Astrocyte of the cerebellum (primary cell): ENCODE results near the gene MYO18A.

Source experiments
- DNase-seq: peaks from one replicate; pipeline ENCODE4 v3.0.0-alpha.2; 2011; ENCODE audit warnings: low read depth
- H3K4me3 ChIP-seq: 2 replicates; pipeline ENCODE4 v1.5.1; 2011; ENCODE audit warnings: mild to moderate bottlenecking, low read depth, low read length, moderate library complexity
- in situ Hi-C: cut with HindIII; loops from 2 replicates; pipeline ENCODE4 v1.10.0; 2017; ENCODE audit warnings: low sequenced_read_pairs
- TF ChIP-seq, protein P1 (sequence below): IDR thresholded peaks from 2 replicates; pipeline ENCODE4 v1.5.1; 2012; ENCODE audit warnings: low read length, low read depth, moderate library complexity, mild to moderate bottlenecking; ENCODE audit errors: missing control alignments

Gene MYO18A

DNA sequence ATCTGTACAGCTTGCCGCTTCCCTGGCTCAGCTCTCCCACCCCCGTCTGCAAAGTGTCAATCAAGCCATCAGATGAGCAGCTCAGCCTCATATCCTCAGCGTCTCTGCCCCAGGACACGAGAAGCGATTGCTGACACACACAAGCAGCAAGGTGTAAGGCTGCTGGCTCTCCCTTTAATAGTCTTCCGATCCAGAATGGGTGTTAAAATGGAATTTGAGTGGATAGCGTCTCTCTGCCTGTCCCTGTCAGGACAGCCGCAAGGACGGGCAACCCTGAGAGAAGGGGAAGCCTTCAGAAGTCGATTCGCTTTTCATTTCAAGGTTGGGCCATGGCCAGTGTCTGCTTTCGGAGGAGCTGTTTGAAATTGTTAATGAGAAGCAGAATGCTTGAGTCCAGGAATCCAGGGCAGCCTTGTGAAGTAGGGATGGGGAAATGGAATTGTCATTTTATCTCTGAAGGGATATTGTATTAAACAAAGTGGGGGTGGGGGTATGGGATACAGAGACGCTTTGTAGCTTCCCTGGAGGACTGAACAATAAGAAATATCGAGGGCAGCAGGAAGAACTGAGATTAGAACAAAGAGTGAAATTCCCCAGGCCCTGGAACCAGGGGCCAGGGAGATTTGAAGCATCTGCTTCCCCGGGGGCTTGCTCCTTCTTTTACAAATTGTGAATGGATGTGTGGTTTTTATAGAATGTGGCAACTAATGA, 142.0 kb downstream of the MYO18A start:
- in situ Hi-C loops = no loop called here
- TF ChIP-seq, protein P1, sequence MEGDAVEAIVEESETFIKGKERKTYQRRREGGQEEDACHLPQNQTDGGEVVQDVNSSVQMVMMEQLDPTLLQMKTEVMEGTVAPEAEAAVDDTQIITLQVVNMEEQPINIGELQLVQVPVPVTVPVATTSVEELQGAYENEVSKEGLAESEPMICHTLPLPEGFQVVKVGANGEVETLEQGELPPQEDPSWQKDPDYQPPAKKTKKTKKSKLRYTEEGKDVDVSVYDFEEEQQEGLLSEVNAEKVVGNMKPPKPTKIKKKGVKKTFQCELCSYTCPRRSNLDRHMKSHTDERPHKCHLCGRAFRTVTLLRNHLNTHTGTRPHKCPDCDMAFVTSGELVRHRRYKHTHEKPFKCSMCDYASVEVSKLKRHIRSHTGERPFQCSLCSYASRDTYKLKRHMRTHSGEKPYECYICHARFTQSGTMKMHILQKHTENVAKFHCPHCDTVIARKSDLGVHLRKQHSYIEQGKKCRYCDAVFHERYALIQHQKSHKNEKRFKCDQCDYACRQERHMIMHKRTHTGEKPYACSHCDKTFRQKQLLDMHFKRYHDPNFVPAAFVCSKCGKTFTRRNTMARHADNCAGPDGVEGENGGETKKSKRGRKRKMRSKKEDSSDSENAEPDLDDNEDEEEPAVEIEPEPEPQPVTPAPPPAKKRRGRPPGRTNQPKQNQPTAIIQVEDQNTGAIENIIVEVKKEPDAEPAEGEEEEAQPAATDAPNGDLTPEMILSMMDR = no peak
- no peak for DNase-seq
- H3K4me3 ChIP-seq = no peak overlapping the region

DNA sequence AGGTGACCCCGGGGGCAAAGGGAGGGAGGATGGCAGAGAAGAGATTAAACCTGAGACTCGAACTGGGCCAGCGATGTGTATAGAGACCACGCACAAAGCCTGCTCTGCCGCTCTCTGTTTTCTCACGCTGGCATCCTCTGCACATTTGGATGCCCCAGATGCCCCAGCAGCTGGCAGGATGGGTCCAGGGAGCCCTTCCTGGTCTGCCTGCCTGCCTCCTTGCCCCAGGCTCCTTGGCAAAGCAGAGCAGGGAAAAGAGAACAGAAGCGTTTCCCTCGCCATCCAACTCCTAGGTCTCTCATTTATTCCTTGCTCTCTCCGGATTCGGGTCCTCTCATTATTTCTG, 142.5 kb downstream of the MYO18A start:
- DNase-seq = no peak
- TF ChIP-seq, protein P1 = no peak
- in situ Hi-C loops = no loop called here
- no peak overlapping the region for H3K4me3 ChIP-seq

- no peak overlapping the region for H3K4me3 ChIP-seq
- in situ Hi-C loops = no loop called here
- no peak for DNase-seq
- TF ChIP-seq, protein P1 = no peak
Observed at GRCh38 chr17:29036584-29036983, 143.6 kb downstream of the MYO18A start.

GRCh38 chr17:29034510-29034909, 145.7 kb downstream of the MYO18A start:
- in situ Hi-C loops = no loop called here
- TF ChIP-seq, protein P1 = no peak
- no peak for DNase-seq
- H3K4me3 ChIP-seq = no peak overlapping the region

DNA sequence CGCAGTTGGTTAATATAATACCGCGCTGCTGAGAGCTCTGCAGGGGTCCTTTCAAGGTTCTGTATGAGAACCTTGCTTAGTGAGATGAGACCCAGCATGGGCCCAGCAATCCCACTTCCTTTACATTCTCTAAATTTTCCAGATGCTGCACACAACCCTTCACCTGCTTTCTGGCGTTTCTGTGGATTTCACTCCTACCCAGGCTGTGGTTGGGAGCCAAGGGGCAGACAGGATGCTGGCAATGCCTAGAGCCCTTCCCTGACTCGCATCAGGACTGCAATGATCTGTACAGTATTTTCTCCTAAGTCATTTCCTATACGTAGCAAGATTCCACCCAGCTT, 147.4 kb downstream of the MYO18A start:
- in situ Hi-C loops = no loop called here
- no peak for DNase-seq
- TF ChIP-seq, protein P1 = no peak

GRCh38 chr17:29032013-29032856, 148.0 kb downstream of the MYO18A start:
- no peak overlapping the region for H3K4me3 ChIP-seq
- no peak for DNase-seq
- in situ Hi-C loops = no loop called here
- TF ChIP-seq, protein P1 = no peak

More for the DNA sequence above, 147.4 kb downstream of the MYO18A start:
- H3K4me3 ChIP-seq = no peak overlapping the region
